Skeletal muscle tissue (tissue), 4 donors: ENCODE data around the gene BCL11A. TPM values are rescaled to one million over a fixed set of nuclear protein-coding genes. Genes with fewer than 3 reads are reported as not detected.

Source experiments
- H3K27ac ChIP-seq: one replicate; pipeline ENCODE4 v1.7.0; 2013; ENCODE audit warnings: mild to moderate bottlenecking, low read depth, low read length, inconsistent platforms
- H3K27me3 ChIP-seq, 3 donors: one replicate each; pipeline ENCODE4 v1.7.0; 2013; ENCODE audit warnings: low read length in 3 of 3; ENCODE audit not compliant: control insufficient read depth in 3 of 3, insufficient read depth in 3 of 3
- H3K36me3 ChIP-seq, 3 donors: one replicate each; pipeline ENCODE4 v1.7.0; 2013; ENCODE audit warnings: low read length in 3 of 3; ENCODE audit not compliant: control insufficient read depth in 3 of 3, insufficient read depth in 3 of 3
- H3K4me1 ChIP-seq, 3 donors: one replicate each; pipeline ENCODE4 v1.7.0; 2013; ENCODE audit warnings: low read length in 3 of 3, mild to moderate bottlenecking in 3 of 3; ENCODE audit not compliant: control insufficient read depth in 3 of 3, insufficient read depth in 3 of 3
- H3K4me3 ChIP-seq, 3 donors: one replicate each; pipeline ENCODE4 v1.7.0; 2013; ENCODE audit warnings: low read length in 3 of 3
- H3K9ac ChIP-seq, 3 donors: one replicate each; pipeline ENCODE4 v1.7.0; 2013; ENCODE audit warnings: low read length in 3 of 3, mild to moderate bottlenecking in 3 of 3, moderate library complexity in 2 of 3, low read depth in 1 of 3
- H3K9me3 ChIP-seq, 3 donors: one replicate each; pipeline ENCODE4 v1.7.0; 2013; ENCODE audit warnings: low read length in 3 of 3; ENCODE audit not compliant: control insufficient read depth in 3 of 3
- total RNA-seq: library from RNA; depleted of rRNA; stranded (reverse); fragments of >200 nt; gene quantifications from one replicate; pipeline ENCODE4 v1.2.3, GENCODE V29; 2014
- donor health status: Osteomylitis.

Gene BCL11A
- 4.2 TPM for total RNA-seq

DNA sequence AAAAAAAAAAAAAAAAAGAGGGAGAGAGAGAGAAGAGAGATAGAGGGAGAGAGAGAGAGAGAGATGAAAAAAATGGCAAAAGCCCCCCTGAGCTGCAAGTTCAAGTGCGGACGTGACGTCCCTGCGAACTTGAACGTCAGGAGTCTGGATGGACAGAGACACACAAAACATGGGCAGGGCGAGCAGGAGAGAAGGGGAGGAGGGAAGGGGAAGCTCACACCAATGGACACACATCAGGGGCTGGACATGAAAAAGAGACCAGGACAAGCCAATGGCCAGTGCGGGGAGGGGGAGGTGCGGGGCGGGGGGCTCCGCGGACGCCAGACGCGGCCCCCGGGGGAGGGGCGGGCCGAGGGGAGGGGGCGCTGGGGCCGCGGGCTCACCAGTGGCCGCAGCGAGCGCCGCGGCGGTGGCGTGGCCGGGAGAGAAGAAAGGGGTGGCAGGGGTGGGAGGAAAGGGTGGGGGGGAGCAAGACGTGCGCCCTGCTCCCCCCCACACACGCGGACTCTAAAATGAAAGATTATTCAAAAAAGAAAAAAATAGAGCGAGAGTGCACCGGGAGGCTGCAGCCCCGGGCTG is at the start of gene BCL11A:
TSS of gene BCL11A (minus strand) at position 160 of the 579 bp plus-strand sequence. CDS start 384 bp downstream, outside the sequence.
- Histone ChIP-seq H3K9me3 (no peaks in the 10 kb centered on the region), H3K4me3 (peak within 1 kb of the TSS; percentile 70 to 73 (median 72)), H3K4me1 (peaks cover 32 to 43% (median 42%) of the 10 kb centered on the region in 3 donors), H3K27me3 (peaks cover 66 to 83% (median 81%) of the 10 kb centered on the region in 3 donors), H3K9ac (peak within 1 kb of the TSS in 2 of 3 donors; percentile 23 to 64), H3K27ac (no peak within 1 kb of the TSS), H3K36me3 (no peaks in the 10 kb centered on the region)

DNA sequence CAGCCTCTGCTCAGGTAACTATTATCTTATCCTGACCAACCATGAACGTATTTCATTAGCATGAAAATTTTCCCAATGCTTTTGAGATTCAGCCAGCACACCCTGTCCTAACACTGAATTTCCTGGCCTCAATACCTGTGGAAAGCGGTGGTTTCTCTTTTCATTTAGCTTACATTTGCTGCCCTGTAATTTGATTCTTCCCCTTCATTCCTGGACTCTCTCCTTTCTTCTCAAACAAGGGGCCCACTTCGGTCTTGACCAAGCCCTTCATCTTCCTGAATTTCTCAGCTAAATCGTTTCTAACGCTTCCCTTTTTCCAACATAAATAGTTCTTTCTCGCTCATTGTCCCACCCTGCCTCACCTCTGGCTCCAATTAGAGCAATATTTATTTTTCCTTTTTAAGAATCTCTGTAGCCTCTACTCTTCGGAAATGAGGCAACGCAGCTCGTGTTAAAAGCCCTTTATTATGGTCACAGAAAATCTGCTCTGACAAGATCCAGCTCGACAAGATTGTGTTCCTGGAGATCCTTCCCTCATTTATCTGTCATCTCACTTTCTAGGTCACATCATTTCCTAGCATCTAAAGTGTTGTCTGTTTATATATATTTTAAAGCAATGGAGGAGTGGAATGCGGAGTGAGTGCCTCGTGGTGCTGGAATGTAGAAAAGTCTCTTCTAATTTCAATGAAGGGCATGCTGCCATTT is 49.5 kb upstream of the BCL11A start:
- no peak overlapping the region for H3K4me3 ChIP-seq
- H3K9me3 ChIP-seq, result peaks cover 0 to 3% (median 3%) of the 10 kb centered on the region in 3 donors
- no peaks in the 10 kb centered on the region for H3K4me1 ChIP-seq
- no peaks in the 10 kb centered on the region for H3K36me3 ChIP-seq
- H3K27me3 ChIP-seq, result peaks cover 0 to 6% (median 0%) of the 10 kb centered on the region in 3 donors
- H3K9ac ChIP-seq, result no peak overlapping the region
- no peak overlapping the region for H3K27ac ChIP-seq

- Histone ChIP-seq H3K27ac (no peak overlapping the region), H3K27me3 (peaks cover 0 to 6% (median 0%) of the 10 kb centered on the region in 3 donors), H3K9ac (no peak overlapping the region), H3K4me1 (no peaks in the 10 kb centered on the region), H3K36me3 (no peaks in the 10 kb centered on the region), H3K9me3 (peaks cover 0 to 3% (median 3%) of the 10 kb centered on the region in 3 donors), H3K4me3 (no peak overlapping the region)
Measured at GRCh38 chr2:60602388-60602787, 48.9 kb upstream of the BCL11A start.

DNA sequence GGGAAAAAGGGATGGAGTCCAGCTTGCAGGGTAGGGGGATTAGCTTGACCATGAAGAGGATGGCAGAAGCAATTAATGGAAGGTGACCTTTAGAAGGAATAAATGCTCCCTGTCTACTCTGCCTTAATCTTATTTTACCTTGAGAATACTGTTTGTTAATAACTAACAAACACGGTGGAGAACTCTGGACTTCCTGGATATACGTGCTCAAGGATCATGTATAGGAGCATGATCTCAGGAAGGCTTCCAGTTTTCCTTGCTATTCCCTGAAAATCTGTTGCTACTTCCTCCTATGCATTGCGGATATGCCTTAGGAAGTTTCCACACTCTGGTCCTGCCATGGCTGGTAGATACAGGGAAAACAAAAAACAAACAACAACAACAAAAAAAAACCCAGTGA is 44.8 kb upstream of the BCL11A start:
- Histone ChIP-seq H3K9ac (no peak overlapping the region), H3K9me3 (peaks cover 0 to 8% (median 3%) of the 10 kb centered on the region in 3 donors), H3K27ac (no peak overlapping the region), H3K4me1 (no peaks in the 10 kb centered on the region), H3K4me3 (no peak overlapping the region), H3K36me3 (no peaks in the 10 kb centered on the region), H3K27me3 (peaks cover 0 to 2% (median 0%) of the 10 kb centered on the region in 3 donors)

DNA sequence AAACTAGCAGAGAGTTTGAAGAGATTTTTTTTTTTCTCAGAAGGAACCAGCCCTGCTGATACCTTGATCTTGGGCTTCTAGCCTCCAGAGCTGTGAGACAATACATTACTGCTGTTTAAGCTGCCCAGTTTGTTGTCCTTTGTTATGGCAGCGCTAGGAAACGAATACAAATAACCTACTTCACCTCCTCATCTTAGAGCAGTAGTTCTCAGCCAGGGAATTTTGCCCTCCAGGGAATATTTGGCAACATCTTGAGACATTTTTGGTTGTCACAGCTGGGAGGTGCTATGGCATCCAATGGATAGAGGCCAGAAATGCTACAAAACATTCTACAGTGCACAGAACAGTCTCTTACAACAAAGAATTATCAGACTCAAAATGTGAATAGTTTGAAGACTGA is 43.9 kb upstream of the BCL11A start:
- H3K9ac ChIP-seq, result no peak overlapping the region

DNA sequence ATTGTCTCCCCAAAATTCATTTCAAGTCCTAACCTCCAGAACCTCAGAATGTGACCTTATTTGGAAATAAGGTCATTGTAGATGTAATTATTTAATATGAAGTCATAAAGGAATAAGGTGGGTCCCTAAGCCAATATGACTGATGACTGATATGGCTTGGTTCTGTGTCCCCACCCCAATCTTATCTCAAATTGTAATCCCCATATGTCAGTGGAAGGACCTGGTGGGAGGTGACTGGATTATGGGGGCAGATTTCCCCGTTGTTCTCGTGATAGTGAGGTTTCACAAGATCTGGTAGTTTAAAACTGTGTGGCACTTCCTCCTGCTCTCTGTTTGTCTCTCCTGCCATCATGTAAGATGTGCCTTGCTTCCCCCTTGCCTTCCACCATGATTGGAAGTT is 43.0 kb upstream of the BCL11A start:
- peaks cover 0 to 2% (median 0%) of the 10 kb centered on the region in 3 donors for H3K27me3 ChIP-seq
- peaks cover 3 to 13% (median 3%) of the 10 kb centered on the region in 3 donors for H3K9me3 ChIP-seq
- H3K36me3 ChIP-seq, result no peaks in the 10 kb centered on the region
- no peaks in the 10 kb centered on the region for H3K4me1 ChIP-seq
- H3K4me3 ChIP-seq, result no peak overlapping the region
- H3K9ac ChIP-seq, result no peak overlapping the region
- no peak overlapping the region for H3K27ac ChIP-seq

More for the DNA sequence above, 43.9 kb upstream of the BCL11A start:
- Histone ChIP-seq H3K36me3 (no peaks in the 10 kb centered on the region), H3K27ac (no peak overlapping the region), H3K4me3 (no peak overlapping the region), H3K4me1 (no peaks in the 10 kb centered on the region), H3K27me3 (peaks cover 0 to 2% (median 0%) of the 10 kb centered on the region in 3 donors), H3K9me3 (peaks cover 3 to 13% (median 3%) of the 10 kb centered on the region in 3 donors)

DNA sequence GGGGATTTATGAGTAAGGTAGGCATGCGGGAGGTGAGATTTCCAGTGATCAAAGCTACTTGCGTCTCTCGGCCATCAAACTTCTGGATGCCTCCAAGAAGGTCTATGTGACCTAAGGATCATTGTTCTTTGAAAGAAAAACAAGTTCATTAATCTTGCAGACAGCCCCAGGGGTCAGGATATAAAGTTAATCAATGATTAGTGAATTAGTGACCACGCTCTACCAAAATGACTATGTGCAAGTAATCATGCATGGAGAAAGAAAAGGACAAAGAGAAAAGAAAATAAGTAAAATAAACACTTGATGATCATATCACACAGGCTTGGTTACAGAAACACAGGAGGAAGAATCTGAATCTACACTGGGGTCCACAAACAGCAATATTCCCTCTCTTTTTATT is 42.5 kb upstream of the BCL11A start:
- peaks cover 0 to 2% (median 0%) of the 10 kb centered on the region in 3 donors for H3K27me3 ChIP-seq
- H3K9me3 ChIP-seq, result peaks cover 3 to 15% (median 3%) of the 10 kb centered on the region in 3 donors
- no peak overlapping the region for H3K9ac ChIP-seq
- H3K4me3 ChIP-seq, result no peak overlapping the region
- no peaks in the 10 kb centered on the region for H3K36me3 ChIP-seq
- H3K27ac ChIP-seq, result no peak overlapping the region
- no peaks in the 10 kb centered on the region for H3K4me1 ChIP-seq

- peaks cover 0 to 9% (median 3%) of the 10 kb centered on the region in 3 donors for H3K9me3 ChIP-seq
- H3K27ac ChIP-seq, result no peak overlapping the region
- no peaks in the 10 kb centered on the region for H3K4me1 ChIP-seq
- no peak overlapping the region for H3K9ac ChIP-seq
- no peak overlapping the region for H3K4me3 ChIP-seq
- H3K36me3 ChIP-seq, result no peaks in the 10 kb centered on the region
- H3K27me3 ChIP-seq, result peaks cover 0 to 9% (median 6%) of the 10 kb centered on the region in 3 donors
Measured at GRCh38 chr2:60589104-60589503, 35.6 kb upstream of the BCL11A start.

GRCh38 chr2:60586081-60586480 is 32.6 kb upstream of the BCL11A start:
- Histone ChIP-seq H3K9ac (no peak overlapping the region), H3K4me3 (no peak overlapping the region)

DNA sequence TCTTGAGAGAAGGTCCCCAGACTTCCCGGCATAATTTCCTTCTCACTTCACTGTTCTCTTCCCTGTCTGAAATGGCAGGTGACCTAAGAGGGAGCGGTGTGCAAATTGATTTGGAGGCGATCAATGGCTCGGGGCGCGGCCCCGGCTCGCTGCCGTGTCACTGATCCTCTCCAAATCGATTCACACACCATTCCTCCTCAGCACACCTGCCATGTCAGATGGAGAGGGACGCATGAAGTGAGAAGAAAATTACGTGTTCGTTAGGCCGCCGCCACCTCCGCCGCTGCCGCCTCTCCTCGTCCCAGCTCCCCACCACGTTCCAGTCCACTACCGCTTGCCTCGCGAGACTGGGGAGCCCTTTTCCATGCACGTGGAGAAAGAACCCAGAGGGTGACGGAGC is 31.8 kb upstream of the BCL11A start:
- no peaks in the 10 kb centered on the region for H3K9me3 ChIP-seq
- no peak overlapping the region for H3K27ac ChIP-seq
- H3K27me3 ChIP-seq, result peaks cover 10 to 26% (median 19%) of the 10 kb centered on the region in 3 donors
- H3K4me3 ChIP-seq, result no peak overlapping the region
- peaks cover 2 to 4% (median 3%) of the 10 kb centered on the region in 3 donors for H3K4me1 ChIP-seq
- H3K9ac ChIP-seq, result no peak overlapping the region
- no peaks in the 10 kb centered on the region for H3K36me3 ChIP-seq

More at GRCh38 chr2:60586081-60586480, 32.6 kb upstream of the BCL11A start:
- Histone ChIP-seq H3K9me3 (peaks cover 0 to under 1% (median 0%) of the 10 kb centered on the region in 3 donors), H3K27me3 (peaks cover 5 to 25% (median 16%) of the 10 kb centered on the region in 3 donors), H3K4me1 (peaks cover 2 to 4% (median 3%) of the 10 kb centered on the region in 3 donors), H3K36me3 (no peaks in the 10 kb centered on the region), H3K27ac (no peak overlapping the region)
